Fibroblast of the conjunctiva (primary cell): ENCODE data around the gene NGDN.

Experiments
- DNase-seq: peaks from one replicate; pipeline ENCODE4 v3.0.0-alpha.2; 2010; ENCODE audit warnings: low read depth

The NGDN gene

GRCh38 chr14:23521785-23522640, 52.5 kb downstream of the NGDN start:
- no peak for DNase-seq

GRCh38 chr14:23522643-23523198, 53.2 kb downstream of the NGDN start:
- DNase-seq, result no peak

GRCh38 chr14:23523229-23524016, 53.9 kb downstream of the NGDN start:
- no peak for DNase-seq

GRCh38 chr14:23524954-23525353, 55.5 kb downstream of the NGDN start:
- no peak for DNase-seq

- DNase-seq, result no peak
Observed at GRCh38 chr14:23525611-23526010, 56.1 kb downstream of the NGDN start.
